DND-41 (cell line): Measurements from ENCODE around the gene SYT1.

Source experiments
- ATAC-seq: fragments of 200-7000 bp; cut with Tn5 transposase; 3 replicates; pipeline ENCODE4 v1.9.1; 2021; ENCODE audit warnings: low read depth; ENCODE audit not compliant: insufficient read depth
- DNase-seq: peaks from one replicate; pipeline ENCODE4 v3.0.0-alpha.2; 2020
- H2AFZ ChIP-seq: 2 replicates; pipeline ENCODE4 v1.6.0; 2012; ENCODE audit warnings: low read depth, low read length
- H3K27ac ChIP-seq: 2 replicates; pipeline ENCODE4 v1.5.1; 2012; ENCODE audit warnings: low read length, inconsistent platforms
- H3K27me3 ChIP-seq: fragments of 200-600 bp; sonication (generic); 2 replicates; pipeline ENCODE4 v1.6.0; 2012; ENCODE audit warnings: low read length, mild to moderate bottlenecking, inconsistent platforms; ENCODE audit not compliant: insufficient read depth, poor library complexity
- H3K36me3 ChIP-seq: 2 replicates; pipeline ENCODE4 v1.5.1; 2012; ENCODE audit warnings: low read length, inconsistent platforms; ENCODE audit not compliant: insufficient read depth
- H3K4me1 ChIP-seq: 2 replicates; pipeline ENCODE4 v1.5.1; 2012; ENCODE audit warnings: mild to moderate bottlenecking, low read length; ENCODE audit not compliant: insufficient read depth
- H3K4me2 ChIP-seq: 2 replicates; pipeline ENCODE4 v1.6.0; 2012; ENCODE audit warnings: mild to moderate bottlenecking, moderate library complexity, low read length, inconsistent platforms; ENCODE audit not compliant: insufficient read depth
- H3K4me3 ChIP-seq, 2 experiments: fragments of 200-600 bp in 1 of 2; shearing (Covaris generic) in 1 of 2; 2 replicates each; pipeline ENCODE4 v1.5.1; 2012 to 2016; ENCODE audit warnings: inconsistent platforms in 2 of 2, low read length in 2 of 2, mild to moderate bottlenecking in 2 of 2, low read depth in 1 of 2, moderate library complexity in 1 of 2
- H3K79me2 ChIP-seq: 2 replicates; pipeline ENCODE4 v1.6.0; 2012; ENCODE audit warnings: low read length, inconsistent platforms; ENCODE audit not compliant: insufficient read depth
- H3K9ac ChIP-seq: 2 replicates; pipeline ENCODE4 v1.6.0; 2012; ENCODE audit warnings: low read depth, mild to moderate bottlenecking, inconsistent platforms, low read length, moderate library complexity
- H3K9me3 ChIP-seq: 2 replicates; pipeline ENCODE4 v1.5.1; 2012; ENCODE audit warnings: low read length, moderate library complexity, mild to moderate bottlenecking, inconsistent platforms; ENCODE audit not compliant: insufficient read depth, severe bottlenecking
- H4K20me1 ChIP-seq: 2 replicates; pipeline ENCODE4 v1.6.0; 2012; ENCODE audit warnings: low read length; ENCODE audit not compliant: insufficient read depth
- CTCF ChIP-seq: IDR thresholded peaks from 2 replicates; pipeline ENCODE4 v1.5.1; 2012; ENCODE audit warnings: borderline replicate concordance, low read length, moderate library complexity, mild to moderate bottlenecking; ENCODE audit not compliant: poor library complexity, severe bottlenecking; ENCODE audit errors: extremely low read depth
- EZH2 ChIP-seq: IDR thresholded peaks from 3 replicates; pipeline ENCODE4 v1.6.1; 2012; ENCODE audit warnings: borderline replicate concordance, low read depth, mild to moderate bottlenecking, moderate library complexity, low read length, inconsistent platforms; ENCODE audit not compliant: severe bottlenecking

Gene SYT1

GRCh38 chr12:78964521-78964920 is 99.9 kb downstream of the SYT1 start:
- DNase-seq, result no peak
- Histone ChIP-seq H3K4me1 (no peaks in the 10 kb centered on the region), H3K36me3 (no peaks in the 10 kb centered on the region), H3K4me2 (no peak overlapping the region), H2AFZ (no peak overlapping the region), H4K20me1 (no peaks in the 10 kb centered on the region), H3K27ac (no peak overlapping the region), H3K9ac (no peak overlapping the region), H3K27me3 (no peaks in the 10 kb centered on the region), H3K9me3 (no peaks in the 10 kb centered on the region), H3K79me2 (no peaks in the 10 kb centered on the region), H3K4me3 (no peak overlapping the region)
- TF ChIP-seq CTCF (no peak), EZH2 (no peak)
- no peak for ATAC-seq

- no peaks in the 10 kb centered on the region for H4K20me1 ChIP-seq
- H3K4me3 ChIP-seq, result no peak overlapping the region
- H3K36me3 ChIP-seq, result no peaks in the 10 kb centered on the region
- no peaks in the 10 kb centered on the region for H3K79me2 ChIP-seq
- no peak for ATAC-seq
- no peaks in the 10 kb centered on the region for H3K27me3 ChIP-seq
- H2AFZ ChIP-seq, result no peak overlapping the region
- no peaks in the 10 kb centered on the region for H3K4me1 ChIP-seq
- no peak for DNase-seq
- no peak overlapping the region for H3K4me2 ChIP-seq
- no peak overlapping the region for H3K27ac ChIP-seq
- H3K9ac ChIP-seq, result no peak overlapping the region
- TF ChIP-seq EZH2 (no peak), CTCF (no peak)
- H3K9me3 ChIP-seq, result no peaks in the 10 kb centered on the region
These were observed 101.5 kb downstream of the SYT1 start for GRCh38 chr12:78966062-78966461.

- no peaks in the 10 kb centered on the region for H3K79me2 ChIP-seq
- no peak overlapping the region for H2AFZ ChIP-seq
- H3K4me2 ChIP-seq, result no peak overlapping the region
- H3K36me3 ChIP-seq, result no peaks in the 10 kb centered on the region
- no peak overlapping the region for H3K4me3 ChIP-seq
- H4K20me1 ChIP-seq, result no peaks in the 10 kb centered on the region
- ATAC-seq (no peak), DNase-seq (no peak)
- no peak overlapping the region for H3K9ac ChIP-seq
- no peak overlapping the region for H3K27ac ChIP-seq
- TF ChIP-seq CTCF (no peak), EZH2 (no peak)
- no peaks in the 10 kb centered on the region for H3K4me1 ChIP-seq
- H3K9me3 ChIP-seq, result no peaks in the 10 kb centered on the region
- H3K27me3 ChIP-seq, result no peaks in the 10 kb centered on the region
These were observed 102.4 kb downstream of the SYT1 start for GRCh38 chr12:78966926-78967325.

GRCh38 chr12:78968226-78968625 is 103.7 kb downstream of the SYT1 start:
- Histone ChIP-seq H3K4me1 (no peaks in the 10 kb centered on the region), H3K4me2 (no peak overlapping the region), H3K27ac (no peak overlapping the region), H2AFZ (no peak overlapping the region), H3K9ac (no peak overlapping the region), H3K79me2 (no peaks in the 10 kb centered on the region), H3K27me3 (no peaks in the 10 kb centered on the region), H3K9me3 (no peaks in the 10 kb centered on the region), H3K4me3 (no peak overlapping the region), H4K20me1 (no peaks in the 10 kb centered on the region), H3K36me3 (no peaks in the 10 kb centered on the region)
- ATAC-seq (no peak), DNase-seq (no peak)
- TF ChIP-seq EZH2 (no peak), CTCF (no peak)
